Stimulated activated CD4-positive, alpha-beta T cell treated with anti-CD3 and anti-CD28 coated beads, Interleukin-15, amount 100 ng/mL, for 1 hour (primary cell): ENCODE results near the gene ST6GALNAC3.

Experiments
- DNase-seq, 2 donors: peaks; one replicate each; pipeline ENCODE4 v3.0.0-alpha.2; 2020; ENCODE audit warnings: low read depth in 1 of 2, low spot score in 1 of 2

The ST6GALNAC3 gene

GRCh38 chr1:76186554-76187170, 112.1 kb downstream of the ST6GALNAC3 start:
- DNase-seq = no peak

- no peak for DNase-seq
Observed at GRCh38 chr1:76187436-76187835, 112.9 kb downstream of the ST6GALNAC3 start.

- no peak for DNase-seq
Observed at GRCh38 chr1:76189310-76189709, 114.8 kb downstream of the ST6GALNAC3 start.

- DNase-seq = no peak
Observed at GRCh38 chr1:76190749-76191424, 116.3 kb downstream of the ST6GALNAC3 start.

- DNase-seq = no peak
Observed at GRCh38 chr1:76191561-76191960, 117.0 kb downstream of the ST6GALNAC3 start.

GRCh38 chr1:76198452-76198851, 123.9 kb downstream of the ST6GALNAC3 start:
- DNase-seq = no peak

GRCh38 chr1:76202670-76203069, 128.1 kb downstream of the ST6GALNAC3 start:
- no peak for DNase-seq

GRCh38 chr1:76203127-76203526, 128.6 kb downstream of the ST6GALNAC3 start:
- no peak for DNase-seq

GRCh38 chr1:76209238-76209637, 134.7 kb downstream of the ST6GALNAC3 start:
- no peak for DNase-seq

GRCh38 chr1:76209648-76210047, 135.1 kb downstream of the ST6GALNAC3 start:
- DNase-seq = no peak

- DNase-seq = no peak
Observed at GRCh38 chr1:76210160-76210559, 135.6 kb downstream of the ST6GALNAC3 start.

- no peak for DNase-seq
Observed at GRCh38 chr1:76218888-76219287, 144.3 kb downstream of the ST6GALNAC3 start.

GRCh38 chr1:76219366-76219818, 144.8 kb downstream of the ST6GALNAC3 start:
- no peak for DNase-seq

- no peak for DNase-seq
Observed at GRCh38 chr1:76224752-76225151, 150.2 kb downstream of the ST6GALNAC3 start.

GRCh38 chr1:76225526-76225925, 151.0 kb downstream of the ST6GALNAC3 start:
- no peak for DNase-seq

GRCh38 chr1:76227621-76228020, 153.1 kb downstream of the ST6GALNAC3 start:
- no peak for DNase-seq

GRCh38 chr1:76229279-76230005, 154.9 kb downstream of the ST6GALNAC3 start:
- DNase-seq = no peak

GRCh38 chr1:76230842-76231281, 156.3 kb downstream of the ST6GALNAC3 start:
- DNase-seq = no peak

GRCh38 chr1:76231320-76231719, 156.8 kb downstream of the ST6GALNAC3 start:
- no peak for DNase-seq

GRCh38 chr1:76232666-76233065, 158.1 kb downstream of the ST6GALNAC3 start:
- no peak for DNase-seq

GRCh38 chr1:76234061-76234460, 159.5 kb downstream of the ST6GALNAC3 start:
- DNase-seq = no peak

GRCh38 chr1:76237211-76237610, 162.7 kb downstream of the ST6GALNAC3 start:
- DNase-seq = no peak
